CD4-positive, CD25-positive, alpha-beta regulatory T cell (primary cell): Measurements from ENCODE around the gene PKD1. TPM values are rescaled to one million over a fixed set of nuclear protein-coding genes. Genes with fewer than 3 reads are reported as not detected.

ENCODE experiments used
- ATAC-seq, 2 donors: fragments of 150-1000 bp; cut with Tn5 transposase; one replicate each; pipeline ENCODE4 v1.10.0; 2021; ENCODE audit warnings: low read depth in 2 of 2, moderate number of reproducible peaks in 2 of 2, moderate library complexity in 1 of 2
- DNase-seq, 3 donors: peaks; one replicate each; pipeline versions ENCODE4 v3.0.0 to v3.0.0-alpha.2; 2012 to 2022; ENCODE audit warnings: mixed read lengths in 1 of 3
- H3K27ac ChIP-seq: one replicate; pipeline ENCODE4 v1.7.0; 2013; ENCODE audit warnings: mild to moderate bottlenecking, low read length; ENCODE audit not compliant: insufficient read depth, poor library complexity, severe bottlenecking
- H3K27me3 ChIP-seq: one replicate; pipeline ENCODE4 v1.7.0; 2013; ENCODE audit warnings: low read length; ENCODE audit not compliant: control insufficient read depth, insufficient read depth
- H3K36me3 ChIP-seq: one replicate; pipeline ENCODE4 v1.7.0; 2013; ENCODE audit warnings: mild to moderate bottlenecking, low read length, moderate library complexity; ENCODE audit not compliant: control insufficient read depth, insufficient read depth
- H3K4me1 ChIP-seq: 2 replicates; pipeline ENCODE4 v1.7.0; 2013; ENCODE audit warnings: mild to moderate bottlenecking, low read length; ENCODE audit not compliant: insufficient read depth, control insufficient read depth, poor library complexity, severe bottlenecking
- H3K4me3 ChIP-seq: one replicate; pipeline ENCODE4 v1.7.0; 2013; ENCODE audit warnings: low read depth, mild to moderate bottlenecking, low read length, moderate library complexity
- H3K9me3 ChIP-seq, 2 experiments: 1 replicate in 1 of 2; 2 replicates in 1 of 2; pipeline ENCODE4 v1.7.0; 2013; ENCODE audit warnings: low read length in 2 of 2, mild to moderate bottlenecking in 1 of 2, moderate library complexity in 1 of 2; ENCODE audit not compliant: control insufficient read depth in 2 of 2
- H3K27ac Mint-ChIP-seq, 3 donors: one replicate each; pipeline ENCODE4 v1.8.0; 2020 to 2022; ENCODE audit warnings: mild to moderate bottlenecking in 3 of 3, mixed read lengths in 3 of 3, moderate library complexity in 2 of 3
- H3K27me3 Mint-ChIP-seq: one replicate; pipeline ENCODE4 v1.8.0; 2022; ENCODE audit warnings: mild to moderate bottlenecking, mixed read lengths
- H3K36me3 Mint-ChIP-seq: one replicate; pipeline ENCODE4 v1.8.0; 2020; ENCODE audit warnings: mixed read lengths
- H3K4me1 Mint-ChIP-seq, 4 donors: one replicate each; pipeline ENCODE4 v1.8.0; 2020 to 2022; ENCODE audit warnings: mixed read lengths in 4 of 4, mild to moderate bottlenecking in 1 of 4
- H3K4me3 Mint-ChIP-seq, 4 donors: one replicate each; pipeline ENCODE4 v1.8.0; 2020 to 2022; ENCODE audit warnings: mild to moderate bottlenecking in 4 of 4, mixed read lengths in 4 of 4, moderate library complexity in 3 of 4
- H3K9me3 Mint-ChIP-seq, 7 donors: one replicate each; pipeline ENCODE4 v1.8.0; 2020 to 2022; ENCODE audit warnings: mixed read lengths in 7 of 7, mild to moderate bottlenecking in 3 of 7, moderate library complexity in 2 of 7
- polyA plus RNA-seq, 4 donors: library from polyadenylated mRNA; unstranded; fragments of 300-500 nt; fragmentation: Illumina TruSeq; gene quantifications; one replicate each; pipeline ENCODE4 v1.2.3, GENCODE V29; 2021
- total RNA-seq: library from RNA; stranded (reverse); gene quantifications from one replicate; pipeline ENCODE4 v1.2.3, GENCODE V29; 2022

PKD1 gene
- total and polyA plus RNA-seq, 5 donors from 2014 or later, result 1.4 to 86.1 (median 2.8) TPM

- Histone ChIP-seq H3K4me1 (no peaks in the 10 kb centered on the region), H3K27me3 (no peaks in the 10 kb centered on the region), H3K4me3 (no peak overlapping the region), H3K9me3 (no peaks in the 10 kb centered on the region), H3K27ac (no peak overlapping the region), H3K36me3 (no peaks in the 10 kb centered on the region)
- Mint-ChIP-seq H3K36me3 (no peaks in the 10 kb centered on the region), H3K9me3 (no peaks in the 10 kb centered on the region), H3K4me1 (no peaks in the 10 kb centered on the region), H3K27ac (no peak overlapping the region), H3K4me3 (no peak overlapping the region), H3K27me3 (no peaks in the 10 kb centered on the region)
- no peak for DNase-seq
- no peak for ATAC-seq
Measured at GRCh38 chr16:2039274-2040031, 96.2 kb downstream of the PKD1 start.

Other genes starting within 250 kb of the PKD1 start
- not detected for gene HS3ST6, start 217.5 kb downstream of the PKD1 start, total RNA-seq
- gene HS3ST6, start 217.5 kb downstream of the PKD1 start, polyA plus RNA-seq, result not detected
- 8.3 TPM for gene MSRB1, start 192.7 kb downstream of the PKD1 start, total RNA-seq
- gene MSRB1, start 192.7 kb downstream of the PKD1 start, polyA plus RNA-seq, result 10 to 100 TPM; 25.0 to 50.9 (median 32.8) TPM
- gene RPL3L, start 181.2 kb downstream of the PKD1 start, total RNA-seq, result not detected
- gene RPL3L, start 181.2 kb downstream of the PKD1 start, polyA plus RNA-seq, result not detected
- 65.1 TPM for gene NDUFB10, start 176.4 kb downstream of the PKD1 start, total RNA-seq
- 100 to 1,000 TPM; 192 to 288 (median 204) TPM for gene NDUFB10, start 176.4 kb downstream of the PKD1 start, polyA plus RNA-seq
- 2,223 TPM for gene RPS2, start 171.1 kb downstream of the PKD1 start, total RNA-seq
- gene RPS2, start 171.1 kb downstream of the PKD1 start, polyA plus RNA-seq, result 1,000 to 10,000 TPM; 4,615 to 6,441 (median 5,598) TPM
- gene RNF151, start 169.0 kb downstream of the PKD1 start, total RNA-seq, result not detected
- not detected for gene RNF151, start 169.0 kb downstream of the PKD1 start, polyA plus RNA-seq
- gene TBL3, start 163.8 kb downstream of the PKD1 start, total RNA-seq, result 25.3 TPM
- 10 to 100 TPM; 48.0 to 60.0 (median 53.9) TPM for gene TBL3, start 163.8 kb downstream of the PKD1 start, polyA plus RNA-seq
- gene NOXO1, start 154.4 kb downstream of the PKD1 start, total RNA-seq, result 0.47 TPM
- under 1 TPM in 2 of 4 donors, not detected in 2; 0.16 to 0.35 TPM for gene NOXO1, start 154.4 kb downstream of the PKD1 start, polyA plus RNA-seq
- 18.4 TPM for gene GFER, start 151.7 kb downstream of the PKD1 start, total RNA-seq
- 10 to 100 TPM; 30.5 to 45.5 (median 36.5) TPM for gene GFER, start 151.7 kb downstream of the PKD1 start, polyA plus RNA-seq
- 3.2 TPM for gene SYNGR3, start 145.9 kb downstream of the PKD1 start, total RNA-seq
- 1 to 10 TPM in 2 of 4 donors, under 1 TPM in 1, not detected in 1; 0.82 to 1.8 (median 1.1) TPM for gene SYNGR3, start 145.9 kb downstream of the PKD1 start, polyA plus RNA-seq
- 48.2 TPM for gene ZNF598, start 126.1 kb downstream of the PKD1 start, total RNA-seq
- 1 to 10 TPM; 1.8 to 3.1 (median 2.9) TPM for gene ZNF598, start 126.1 kb downstream of the PKD1 start, polyA plus RNA-seq
- not detected for gene NPW, start 116.1 kb downstream of the PKD1 start, total RNA-seq
- not detected for gene NPW, start 116.1 kb downstream of the PKD1 start, polyA plus RNA-seq
- 1.5 TPM for gene NHERF2, start 109.0 kb downstream of the PKD1 start, total RNA-seq
- under 1 TPM; 0.09 to 0.86 (median 0.21) TPM for gene NHERF2, start 109.0 kb downstream of the PKD1 start, polyA plus RNA-seq
- 15.0 TPM for gene NTHL1, start 88.1 kb downstream of the PKD1 start, total RNA-seq
- gene NTHL1, start 88.1 kb downstream of the PKD1 start, polyA plus RNA-seq, result 10 to 100 TPM; 24.7 to 52.7 (median 38.4) TPM
- gene TSC2, start 87.9 kb downstream of the PKD1 start, total RNA-seq, result 133 TPM
- 10 to 100 TPM; 22.7 to 26.6 (median 26.4) TPM for gene TSC2, start 87.9 kb downstream of the PKD1 start, polyA plus RNA-seq
- not detected for gene RAB26, start 12.7 kb upstream of the PKD1 start, total RNA-seq
- 1 to 10 TPM in 2 of 4 donors, under 1 TPM in 2; 0.38 to 1.2 (median 0.93) TPM for gene RAB26, start 12.7 kb upstream of the PKD1 start, polyA plus RNA-seq
- gene TRAF7, start 19.9 kb upstream of the PKD1 start, total RNA-seq, result 33.4 TPM
- 1 to 10 TPM; 4.0 to 7.3 (median 4.8) TPM for gene TRAF7, start 19.9 kb upstream of the PKD1 start, polyA plus RNA-seq
- not detected for gene CASKIN1, start 60.7 kb upstream of the PKD1 start, total RNA-seq
- not detected for gene CASKIN1, start 60.7 kb upstream of the PKD1 start, polyA plus RNA-seq
- gene MLST8, start 69.6 kb upstream of the PKD1 start, total RNA-seq, result 23.5 TPM
- 10 to 100 TPM; 20.9 to 31.1 (median 24.3) TPM for gene MLST8, start 69.6 kb upstream of the PKD1 start, polyA plus RNA-seq
- 10.9 TPM for gene BRICD5, start 75.0 kb upstream of the PKD1 start, total RNA-seq
- under 1 TPM in 2 of 4 donors, not detected in 2; 0.08 to 0.33 TPM for gene BRICD5, start 75.0 kb upstream of the PKD1 start, polyA plus RNA-seq
- 14.2 TPM for gene PGP, start 78.9 kb upstream of the PKD1 start, total RNA-seq
- 10 to 100 TPM in 2 of 4 donors, 1 to 10 TPM in 2; 6.1 to 13.4 (median 8.8) TPM for gene PGP, start 78.9 kb upstream of the PKD1 start, polyA plus RNA-seq
- 38.7 TPM for gene E4F1, start 87.7 kb upstream of the PKD1 start, total RNA-seq
- gene E4F1, start 87.7 kb upstream of the PKD1 start, polyA plus RNA-seq, result 10 to 100 TPM; 11.6 to 15.7 (median 14.4) TPM
- 0.37 TPM for gene DNASE1L2, start 100.5 kb upstream of the PKD1 start, total RNA-seq
- not detected for gene DNASE1L2, start 100.5 kb upstream of the PKD1 start, polyA plus RNA-seq
- 23.4 TPM for gene ECI1, start 115.7 kb upstream of the PKD1 start, total RNA-seq
- 10 to 100 TPM; 49.0 to 62.8 (median 56.2) TPM for gene ECI1, start 115.7 kb upstream of the PKD1 start, polyA plus RNA-seq
- gene RNPS1, start 132.2 kb upstream of the PKD1 start, total RNA-seq, result 189 TPM
- 100 to 1,000 TPM; 189 to 230 (median 218) TPM for gene RNPS1, start 132.2 kb upstream of the PKD1 start, polyA plus RNA-seq
- 5.1 TPM for gene ABCA3, start 204.8 kb upstream of the PKD1 start, total RNA-seq
- 1 to 10 TPM; 1.1 to 2.2 (median 2.0) TPM for gene ABCA3, start 204.8 kb upstream of the PKD1 start, polyA plus RNA-seq